KG1 (cell line): ENCODE measurements around the gene RBPJ.

Experiments used
- DNase-seq: peaks from one replicate; lab custom pipeline; 2025; lab: John Stamatoyannopoulos, UW

Gene RBPJ

GRCh38 chr4:26462874-26463273 lies 142.1 kb downstream of the RBPJ start:
- DNase-seq = no peak

DNA sequence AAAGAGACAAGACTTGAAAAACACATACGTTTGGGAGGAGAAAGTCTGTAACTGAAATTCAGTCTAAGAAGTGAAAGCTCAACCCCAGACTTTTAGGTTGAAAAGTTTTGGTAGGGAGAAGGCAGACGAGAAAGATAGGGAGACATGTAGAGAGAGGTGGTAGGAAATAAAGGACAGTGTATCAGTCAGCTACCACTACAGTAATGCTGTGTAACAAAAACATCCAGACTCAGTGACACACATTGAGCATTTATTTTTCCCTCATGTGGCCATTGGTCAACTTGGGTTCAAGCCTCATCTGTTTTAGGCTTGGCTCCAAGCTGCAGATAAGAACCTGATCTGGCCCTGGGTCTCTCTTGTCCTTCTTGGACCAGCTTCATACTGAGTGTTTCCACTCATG lies 142.6 kb downstream of the RBPJ start:
- no peak for DNase-seq

- no peak for DNase-seq
These were observed 143.7 kb downstream of the RBPJ start for GRCh38 chr4:26464420-26465095.

DNA sequence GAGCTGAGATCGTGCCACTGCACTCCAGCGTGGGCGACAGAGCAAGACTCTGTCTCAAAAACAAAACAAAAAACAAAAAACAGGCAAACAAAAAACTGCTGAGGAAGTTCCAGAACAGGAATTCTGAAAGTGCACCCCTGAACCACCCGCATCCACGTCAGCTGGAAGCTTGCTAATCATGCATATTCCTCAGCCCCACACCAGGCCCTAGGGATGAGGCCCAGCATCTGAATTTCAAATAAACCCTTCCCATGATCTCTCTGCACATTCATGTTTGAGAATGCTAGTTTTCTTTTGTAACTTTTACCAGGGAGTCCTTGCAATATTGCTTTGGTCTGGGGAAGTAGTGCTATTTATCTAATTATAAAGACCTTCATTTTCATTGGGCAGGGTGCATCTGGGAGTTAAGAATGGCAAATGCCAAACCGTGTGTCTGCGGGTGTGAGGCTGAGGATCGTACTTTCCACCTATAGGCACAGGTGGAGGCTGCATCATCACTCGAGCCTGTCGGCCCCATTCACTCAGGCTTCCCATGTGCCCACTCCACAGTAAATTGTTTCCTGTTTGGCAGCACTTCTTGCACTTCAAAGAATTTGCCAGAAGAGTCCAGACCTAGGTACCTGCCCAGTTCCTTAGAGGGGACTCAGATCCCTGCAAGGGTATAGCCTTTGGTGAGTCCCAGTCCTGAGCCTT lies 145.9 kb downstream of the RBPJ start:
- DNase-seq = no peak

DNA sequence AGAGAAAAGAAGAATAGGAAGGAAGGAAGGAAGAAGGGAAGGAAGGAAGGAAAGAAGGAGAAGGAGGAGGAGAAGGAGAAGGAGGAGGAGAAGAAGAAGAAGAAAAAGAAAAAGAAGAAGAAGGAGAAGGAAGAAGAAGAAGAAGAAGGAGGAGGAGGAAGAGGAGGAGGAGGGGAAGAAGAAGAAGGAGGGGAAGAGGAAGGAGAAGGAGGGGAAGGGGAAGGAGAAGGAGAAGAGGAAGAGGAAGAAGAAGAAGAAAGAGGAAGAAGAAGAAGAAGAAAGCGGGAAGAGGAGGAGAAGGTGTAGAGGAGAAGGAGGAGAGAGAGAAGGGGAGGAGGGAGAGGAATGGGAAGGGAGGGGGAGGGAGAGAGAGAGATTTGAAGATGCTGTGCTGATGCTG lies 146.9 kb downstream of the RBPJ start:
- no peak for DNase-seq

- no peak for DNase-seq
These were observed 147.6 kb downstream of the RBPJ start for GRCh38 chr4:26468283-26468949.

- no peak for DNase-seq
These were observed 148.2 kb downstream of the RBPJ start for GRCh38 chr4:26468977-26469376.

DNA sequence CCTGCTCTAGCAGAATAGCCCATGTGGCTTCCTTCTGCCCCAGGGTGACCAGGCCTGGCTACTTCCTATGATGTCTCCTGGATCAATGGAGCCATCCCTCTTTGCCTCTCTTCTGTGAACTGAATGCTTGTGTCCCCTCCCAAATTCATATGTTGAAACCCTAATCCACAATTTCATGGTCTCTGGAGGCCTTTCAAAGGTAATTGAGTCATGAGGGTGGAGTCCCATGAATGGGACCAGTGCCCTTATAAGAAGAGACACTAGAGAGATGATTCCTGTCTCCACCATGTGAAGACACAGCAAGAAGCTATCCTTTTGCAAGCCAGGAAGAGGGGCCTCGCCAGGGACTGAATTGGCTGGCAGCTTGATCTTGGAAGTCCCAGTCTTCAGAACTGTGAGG lies 151.1 kb downstream of the RBPJ start:
- no peak for DNase-seq

GRCh38 chr4:26473893-26474292 lies 153.1 kb downstream of the RBPJ start:
- no peak for DNase-seq

GRCh38 chr4:26474551-26474950 lies 153.7 kb downstream of the RBPJ start:
- DNase-seq = no peak

GRCh38 chr4:26475716-26476115 lies 154.9 kb downstream of the RBPJ start:
- no peak for DNase-seq

GRCh38 chr4:26476545-26476944 lies 155.7 kb downstream of the RBPJ start:
- no peak for DNase-seq

DNA sequence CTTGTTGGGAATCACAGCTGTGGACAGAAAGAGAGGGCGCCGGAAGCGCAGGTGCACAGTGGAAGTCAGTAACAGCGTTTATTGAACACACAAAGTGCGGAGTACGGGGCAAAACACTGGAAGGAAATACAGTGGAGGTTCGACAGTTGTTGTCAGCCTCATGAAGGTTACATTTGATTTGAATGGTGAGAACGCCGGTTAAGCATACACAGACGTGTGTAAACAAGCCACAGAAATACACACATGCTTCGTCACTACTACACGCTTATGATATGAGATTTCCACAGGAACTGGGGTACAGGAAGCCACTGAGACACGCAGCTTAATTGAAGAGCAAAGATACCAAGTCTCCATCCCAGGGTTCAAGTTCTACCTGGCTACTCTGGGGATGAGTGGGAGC lies 157.5 kb downstream of the RBPJ start:
- no peak for DNase-seq

- no peak for DNase-seq
These were observed 162.0 kb downstream of the RBPJ start for GRCh38 chr4:26482508-26483462.

GRCh38 chr4:26484032-26484515 lies 163.3 kb downstream of the RBPJ start:
- DNase-seq = no peak

DNA sequence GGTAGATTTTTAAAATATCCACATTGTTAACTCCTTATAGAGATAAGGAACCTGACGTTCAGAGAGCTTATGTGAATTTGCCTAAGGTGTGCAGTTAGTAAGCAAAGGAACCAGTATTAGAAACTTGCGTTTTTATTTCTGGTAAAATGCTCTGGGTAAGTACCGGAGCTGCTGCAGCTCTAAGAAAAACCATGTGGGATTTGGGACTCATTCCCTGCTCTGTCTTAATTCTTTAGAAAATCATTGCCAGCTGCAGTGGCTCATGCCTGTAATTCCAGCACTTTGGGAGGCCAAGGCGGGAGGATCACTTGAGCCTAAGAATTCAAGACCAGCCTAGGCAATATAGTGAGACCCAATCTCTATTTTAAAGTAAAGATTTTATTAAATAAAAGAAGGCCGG lies 163.7 kb downstream of the RBPJ start:
- DNase-seq = no peak
